PFSK-1 (cell line): Measurements from ENCODE around the gene ANKMY1.

ENCODE experiments used
- FOXP2 ChIP-seq: optimal IDR thresholded peaks from 2 replicates; pipeline ENCODE3; 2011; ENCODE audit warnings: borderline replicate concordance, control low read depth, inconsistent platforms; ENCODE audit not compliant: insufficient read depth; ENCODE audit errors: extremely low read length, extremely low read depth
- POLR2AphosphoS5 ChIP-seq: IDR thresholded peaks from 2 replicates; pipeline ENCODE4 v1.6.1; 2012; ENCODE audit warnings: low read depth, mild to moderate bottlenecking, control low read depth, low read length, moderate library complexity
- REST ChIP-seq, 2 experiments: IDR thresholded peaks; 2 replicates each; pipeline versions ENCODE4 v1.6.1 to v1.8.0; 2011 to 2012; ENCODE audit warnings: low read depth in 2 of 2, low read length in 2 of 2, control low read depth in 1 of 2, inconsistent platforms in 1 of 2, mild to moderate bottlenecking in 1 of 2, moderate library complexity in 1 of 2; ENCODE audit not compliant: insufficient read depth in 1 of 2
- SIN3A ChIP-seq: IDR thresholded peaks from 2 replicates; pipeline ENCODE4 v1.6.1; 2012; ENCODE audit warnings: mild to moderate bottlenecking, low read length, moderate library complexity, borderline replicate concordance; ENCODE audit not compliant: insufficient read depth
- TAF1 ChIP-seq: IDR thresholded peaks from 2 replicates; pipeline ENCODE4 v1.6.1; 2012; ENCODE audit warnings: low read length, control low read depth, borderline replicate concordance; ENCODE audit not compliant: insufficient read depth

ANKMY1 gene

GRCh38 chr2:240462707-240463273 is 95.0 kb downstream of the ANKMY1 start:
- TF ChIP-seq TAF1 (no peak), SIN3A (no peak), FOXP2 (no peak), REST (IDR thresholded peaks at IDR 0.05; ENCODE audit: insufficient read depth in 1 of 2, low read depth in 2 of 2, low read length in 2 of 2) (no peak), POLR2AphosphoS5 (no peak)

GRCh38 chr2:240462073-240462706 is 95.6 kb downstream of the ANKMY1 start:
- TF ChIP-seq FOXP2 = no peak
- no peak for TF ChIP-seq TAF1
- TF ChIP-seq SIN3A = no peak
- TF ChIP-seq REST (IDR thresholded peaks at IDR 0.05; ENCODE audit: insufficient read depth in 1 of 2, low read depth in 2 of 2, low read length in 2 of 2) = no peak
- TF ChIP-seq POLR2AphosphoS5 = no peak

- TF ChIP-seq TAF1 (no peak), REST (IDR thresholded peaks at IDR 0.05; ENCODE audit: insufficient read depth in 1 of 2, low read depth in 2 of 2, low read length in 2 of 2) (no peak), FOXP2 (no peak), POLR2AphosphoS5 (no peak), SIN3A (no peak)
Measured at GRCh38 chr2:240461471-240462072, 96.2 kb downstream of the ANKMY1 start.

GRCh38 chr2:240460781-240461431 is 96.9 kb downstream of the ANKMY1 start:
- no peak for TF ChIP-seq TAF1

GRCh38 chr2:240460253-240460711 is 97.5 kb downstream of the ANKMY1 start:
- TF ChIP-seq FOXP2 (no peak), TAF1 (no peak), REST (IDR thresholded peaks at IDR 0.05; ENCODE audit: insufficient read depth in 1 of 2, low read depth in 2 of 2, low read length in 2 of 2) (no peak), SIN3A (no peak), POLR2AphosphoS5 (no peak)
